22Rv1 (cell line): ENCODE data around the gene C6orf62.

Experiments used
- ZFX ChIP-seq: fragments of 450-650 bp; IDR thresholded peaks from 2 replicates; pipeline ENCODE4 v1.6.1; 2017; ENCODE audit warnings: antibody characterized with exemption, borderline replicate concordance
- TF ChIP-seq, protein P1 (sequence below): fragments of 450-650 bp; IDR thresholded peaks from 2 replicates; pipeline ENCODE4 v1.5.1; 2017; ENCODE audit warnings: mild to moderate bottlenecking

- TF ChIP-seq, protein P1, sequence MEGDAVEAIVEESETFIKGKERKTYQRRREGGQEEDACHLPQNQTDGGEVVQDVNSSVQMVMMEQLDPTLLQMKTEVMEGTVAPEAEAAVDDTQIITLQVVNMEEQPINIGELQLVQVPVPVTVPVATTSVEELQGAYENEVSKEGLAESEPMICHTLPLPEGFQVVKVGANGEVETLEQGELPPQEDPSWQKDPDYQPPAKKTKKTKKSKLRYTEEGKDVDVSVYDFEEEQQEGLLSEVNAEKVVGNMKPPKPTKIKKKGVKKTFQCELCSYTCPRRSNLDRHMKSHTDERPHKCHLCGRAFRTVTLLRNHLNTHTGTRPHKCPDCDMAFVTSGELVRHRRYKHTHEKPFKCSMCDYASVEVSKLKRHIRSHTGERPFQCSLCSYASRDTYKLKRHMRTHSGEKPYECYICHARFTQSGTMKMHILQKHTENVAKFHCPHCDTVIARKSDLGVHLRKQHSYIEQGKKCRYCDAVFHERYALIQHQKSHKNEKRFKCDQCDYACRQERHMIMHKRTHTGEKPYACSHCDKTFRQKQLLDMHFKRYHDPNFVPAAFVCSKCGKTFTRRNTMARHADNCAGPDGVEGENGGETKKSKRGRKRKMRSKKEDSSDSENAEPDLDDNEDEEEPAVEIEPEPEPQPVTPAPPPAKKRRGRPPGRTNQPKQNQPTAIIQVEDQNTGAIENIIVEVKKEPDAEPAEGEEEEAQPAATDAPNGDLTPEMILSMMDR = no peak
- TF ChIP-seq ZFX = no peak
Measured at GRCh38 chr6:24663189-24663588, 55.8 kb downstream of the C6orf62 start.
